HUES64 (cell line): ENCODE data around the gene FURIN.
"Not testable (repeated sequence)": the region's sequence is repeated elsewhere in the genome, so short reads cannot be mapped to it uniquely, and the experiment has no call there.

ENCODE experiments used
- H3K27ac ChIP-seq: 2 replicates; pipeline ENCODE4 v1.7.0; 2013; ENCODE audit warnings: low read depth, low read length, inconsistent platforms
- H3K27me3 ChIP-seq: 2 replicates; pipeline ENCODE4 v1.6.1; 2013; ENCODE audit warnings: mild to moderate bottlenecking, low read length; ENCODE audit not compliant: insufficient read depth
- H3K36me3 ChIP-seq: 2 replicates; pipeline ENCODE4 v1.6.1; 2013; ENCODE audit warnings: mild to moderate bottlenecking, low read length; ENCODE audit not compliant: insufficient read depth
- H3K4me1 ChIP-seq: 2 replicates; pipeline ENCODE4 v1.6.1; 2013; ENCODE audit warnings: mild to moderate bottlenecking, low read length, moderate library complexity; ENCODE audit not compliant: insufficient read depth
- H3K4me3 ChIP-seq: 2 replicates; pipeline ENCODE4 v1.5.1; 2013; ENCODE audit warnings: mild to moderate bottlenecking, low read length, moderate library complexity
- H3K9ac ChIP-seq: 2 replicates; pipeline ENCODE4 v1.6.1; 2013; ENCODE audit warnings: mild to moderate bottlenecking, low read depth, low read length
- H3K9me3 ChIP-seq: 2 replicates; pipeline ENCODE4 v1.6.1; 2013; ENCODE audit warnings: low read depth, low read length; ENCODE audit not compliant: insufficient read depth
- WGBS: fragments of 150-250, 120-280 bp; methylation state at CpG from one replicate; pipeline ENCODE4 v1.1.7; 2013; ENCODE audit warnings: missing lambda C conversion rate; 5-methylcytosine and 5-hydroxymethylcytosine counted together

The FURIN gene

GRCh38 chr15:90895571-90896117 is 27.3 kb downstream of the FURIN start:
- no peak overlapping the region for H3K9ac ChIP-seq
- H3K27me3 ChIP-seq: no peaks in the 10 kb centered on the region
- H3K27ac ChIP-seq: no peak overlapping the region
- H3K4me1 ChIP-seq: no peaks in the 10 kb centered on the region
- peaks cover 14% of the 10 kb centered on the region; the same call in 1 of the 2 replicates for H3K36me3 ChIP-seq
- H3K9me3 ChIP-seq: no peaks in the 10 kb centered on the region
- H3K4me3 ChIP-seq: no peak overlapping the region
- 92% methylated on average over 10 of the region's 10 CpGs for WGBS

DNA sequence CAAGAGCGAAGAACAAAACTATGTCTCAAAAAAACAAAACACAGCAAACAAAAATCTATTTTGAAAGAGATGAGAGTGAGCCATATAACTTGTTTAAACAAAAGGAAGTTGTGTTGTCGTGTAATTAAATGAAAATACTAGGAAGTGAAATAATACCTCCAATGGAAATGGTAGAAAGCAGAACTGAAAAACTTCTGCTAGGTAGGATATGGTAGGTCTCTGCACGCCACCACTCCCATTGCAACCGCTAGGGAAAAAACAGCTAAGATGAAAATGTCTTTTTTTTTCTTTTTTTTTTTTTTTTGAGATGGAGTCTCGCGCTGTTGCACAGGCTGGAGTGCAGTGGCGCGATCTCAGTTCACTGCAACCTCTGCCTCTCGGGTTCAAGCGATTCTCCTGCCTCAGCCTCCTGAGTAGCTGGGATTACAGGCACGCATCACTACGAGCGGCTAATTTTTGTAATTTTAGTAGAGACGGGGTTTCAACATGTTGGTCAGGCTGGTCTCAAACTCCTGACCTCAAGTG is 28.8 kb downstream of the FURIN start:
- not testable (repeated sequence) for H3K9ac ChIP-seq, H3K9me3 ChIP-seq, H3K4me1 ChIP-seq, H3K27me3 ChIP-seq, H3K27ac ChIP-seq, H3K4me3 ChIP-seq
- 96% methylated on average over 13 of the region's 14 CpGs for WGBS
- H3K36me3 ChIP-seq: peaks cover 14% of the 10 kb centered on the region; the same call in 1 of the 2 replicates

DNA sequence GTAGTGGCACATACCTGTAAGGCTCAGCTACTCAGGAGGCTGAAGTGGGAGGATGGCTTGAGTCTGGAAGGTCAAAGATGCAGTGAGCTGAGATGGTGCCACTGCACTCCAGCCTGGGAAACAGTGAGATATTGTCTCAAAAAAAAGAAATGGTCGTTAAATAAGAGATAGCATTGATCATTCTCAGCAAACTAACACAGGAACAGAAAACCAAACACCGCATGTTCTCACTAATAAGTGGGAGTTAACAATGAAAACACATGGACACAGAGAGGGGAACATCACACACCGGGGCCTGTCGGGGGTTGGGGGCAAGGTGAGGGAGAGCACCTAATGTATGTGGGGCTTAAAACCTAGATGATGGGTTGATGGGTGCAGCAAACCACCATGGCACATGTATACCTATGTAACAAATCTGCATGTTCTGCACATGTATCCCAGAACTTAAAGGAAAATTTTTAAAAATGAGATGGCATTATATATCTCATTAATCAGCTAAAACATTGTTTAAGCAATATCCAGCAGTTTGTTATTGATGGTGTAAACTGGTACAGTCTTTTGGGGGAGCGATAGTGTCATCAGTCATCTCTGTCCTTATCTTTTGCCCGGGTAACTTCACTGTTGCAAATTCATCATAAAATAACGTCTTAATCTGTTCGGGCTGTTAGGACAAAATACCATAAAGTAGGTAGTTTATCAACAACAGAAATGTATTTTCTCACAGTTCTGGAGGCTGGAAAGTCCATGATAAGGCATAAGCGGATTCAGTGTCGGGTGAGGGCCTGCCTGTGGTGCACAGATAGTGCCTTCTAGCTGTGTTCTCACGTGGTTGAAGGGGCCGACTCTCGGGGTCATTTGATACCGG is 33.0 kb downstream of the FURIN start:
- no peak overlapping the region for H3K27ac ChIP-seq
- H3K9ac ChIP-seq: 0 out of 2 replicates have a peak overlapping the region, but pooled peaks have one; percentile 62
- peaks cover 29% of the 10 kb centered on the region for H3K27me3 ChIP-seq

GRCh38 chr15:90902040-90902839 is 33.9 kb downstream of the FURIN start:
- Histone ChIP-seq H3K9me3 (no peaks in the 10 kb centered on the region), H3K27ac (no peak overlapping the region; the same call in 1 of the 2 replicates), H3K4me3 (peak overlapping the region; percentile 84), H3K36me3 (peaks cover 14% of the 10 kb centered on the region; the same call in 1 of the 2 replicates), H3K27me3 (peaks cover 29% of the 10 kb centered on the region), H3K4me1 (peaks cover 12% of the 10 kb centered on the region; the same call in 1 of the 2 replicates), H3K9ac (peak overlapping the region; percentile 67)
- under 1% methylated on average over 71 of the region's 71 CpGs for whole genome bisulfite sequencing

More for the DNA sequence above, 33.0 kb downstream of the FURIN start:
- no peaks in the 10 kb centered on the region for H3K9me3 ChIP-seq
- H3K36me3 ChIP-seq: peaks cover 12% of the 10 kb centered on the region; the same call in 1 of the 2 replicates
- WGBS: 67% methylated on average over 13 of the region's 14 CpGs
- H3K4me3 ChIP-seq: peak overlapping the region; percentile 84
- peaks cover 12% of the 10 kb centered on the region; the same call in 1 of the 2 replicates for H3K4me1 ChIP-seq

DNA sequence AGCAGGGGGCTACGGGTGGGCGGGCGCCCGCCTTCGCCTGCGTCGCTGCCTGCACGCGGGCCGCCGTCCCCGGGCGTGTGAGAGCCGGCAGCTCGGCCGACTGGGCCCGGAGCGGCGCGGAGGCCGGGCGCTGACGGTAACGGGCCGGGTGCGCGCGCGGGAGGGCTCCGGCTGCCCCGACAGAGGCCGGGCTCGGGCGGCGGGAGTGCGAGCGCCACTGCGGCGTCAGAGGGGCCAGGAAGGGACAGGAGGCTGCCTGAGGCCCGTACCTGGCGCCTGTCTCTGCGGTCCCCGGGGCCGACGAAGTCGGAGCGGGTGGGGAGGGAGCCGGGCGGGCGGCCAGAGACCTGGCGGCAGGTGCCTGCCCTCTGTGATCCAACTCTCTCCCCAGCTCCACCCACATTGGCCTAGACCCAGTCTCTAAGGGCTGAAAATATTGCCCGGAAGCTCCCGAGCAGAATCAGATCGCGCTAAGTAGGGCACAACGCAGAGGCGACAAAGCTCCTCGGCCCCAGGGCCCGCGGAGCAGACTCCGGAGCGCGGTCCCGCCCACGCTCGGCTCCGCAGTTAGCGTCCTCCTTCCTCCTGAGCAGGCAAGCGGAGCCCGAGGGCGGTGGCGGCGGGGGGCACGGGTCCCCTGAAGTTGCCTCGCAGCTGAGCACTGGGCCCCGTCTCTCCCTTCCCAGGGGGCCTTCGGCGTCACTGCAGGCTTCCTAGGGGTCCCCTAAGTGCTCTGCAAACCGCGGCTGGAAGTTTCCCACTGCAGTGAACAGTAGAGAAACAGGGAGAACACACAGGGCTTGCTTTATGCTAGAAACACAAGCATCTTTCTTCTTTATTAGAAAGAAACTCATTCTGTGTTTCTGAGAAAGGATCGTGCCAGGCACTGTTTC is 34.7 kb downstream of the FURIN start, which contains the start of gene MAN2A2:
MAN2A2 (plus strand) TSS at position 463 of the 893 bp plus-strand sequence. CDS start 906 bp downstream, outside the sequence.
- H3K4me3 ChIP-seq: peak within 1 kb of the TSS; percentile 84
- H3K4me1 ChIP-seq: peaks cover 12% of the 10 kb centered on the region; the same call in 1 of the 2 replicates
- no peaks in the 10 kb centered on the region for H3K9me3 ChIP-seq
- H3K36me3 ChIP-seq: peaks cover 20% of the 10 kb centered on the region; the same call in 1 of the 2 replicates
- no peak within 1 kb of the TSS; the same call in 1 of the 2 replicates for H3K27ac ChIP-seq
- H3K9ac ChIP-seq: peak within 1 kb of the TSS; percentile 67
- under 1% methylated on average over 81 of the region's 81 CpGs for WGBS
- peaks cover 29% of the 10 kb centered on the region for H3K27me3 ChIP-seq

DNA sequence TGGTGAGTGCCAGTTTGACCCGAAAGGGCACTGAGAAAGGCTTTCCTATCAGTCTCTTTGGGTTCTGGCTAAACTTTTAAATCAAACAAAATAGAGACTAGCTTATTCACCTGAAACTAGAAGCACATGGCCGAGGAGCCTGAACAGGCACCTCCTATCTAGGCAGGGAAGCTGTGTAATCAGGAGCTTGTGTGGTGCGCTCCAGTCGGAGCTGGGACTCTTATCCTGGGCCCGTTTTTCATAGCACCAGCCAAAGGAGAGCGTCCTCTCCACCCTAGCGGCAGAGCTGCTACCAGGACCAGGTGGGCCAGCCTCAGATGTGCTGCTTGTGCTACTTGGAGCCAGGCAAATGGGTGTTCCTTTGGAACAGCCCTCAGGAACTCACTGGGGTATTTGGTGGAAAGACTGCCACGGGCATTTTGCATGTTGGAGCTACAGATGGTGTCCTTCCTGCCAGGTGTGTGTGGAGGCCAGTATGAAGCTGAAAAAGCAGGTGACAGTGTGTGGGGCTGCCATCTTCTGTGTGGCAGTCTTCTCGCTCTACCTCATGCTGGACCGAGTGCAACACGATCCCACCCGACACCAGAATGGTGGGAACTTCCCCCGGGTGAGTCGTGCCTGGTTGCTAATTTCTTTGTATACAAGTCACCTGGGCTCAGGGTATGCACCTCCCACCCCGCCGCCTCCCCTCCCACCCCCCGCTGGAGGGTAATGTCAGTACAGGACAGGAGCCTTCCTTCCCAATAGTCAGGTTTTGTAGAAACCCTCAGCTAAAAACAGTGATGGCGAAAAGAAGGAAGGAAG is 35.5 kb downstream of the FURIN start:
- H3K4me3 ChIP-seq: peak overlapping the region; percentile 84
- 28% methylated on average over 15 of the region's 18 CpGs for WGBS

DNA sequence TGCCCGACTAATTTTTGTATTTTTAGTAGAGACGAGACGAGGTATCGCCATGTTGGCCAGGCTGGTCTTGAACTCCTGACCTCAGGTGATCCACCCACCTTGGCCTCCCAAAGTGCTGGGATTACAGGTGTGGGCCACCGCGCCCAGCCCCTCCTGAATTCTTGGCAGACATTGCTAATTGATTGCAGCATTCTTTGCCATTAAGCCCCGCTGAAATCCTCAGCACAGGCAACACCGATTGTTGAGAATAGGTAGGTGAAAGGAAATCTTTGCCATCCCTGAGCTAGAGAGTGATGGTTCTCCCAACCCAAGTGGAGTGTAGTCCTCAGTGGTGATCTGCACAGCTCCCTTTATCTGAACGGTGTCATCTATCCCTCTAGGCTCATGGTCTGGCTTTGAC is 36.4 kb downstream of the FURIN start:
- H3K9me3 ChIP-seq: no peaks in the 10 kb centered on the region
- H3K36me3 ChIP-seq: peaks cover 20% of the 10 kb centered on the region; the same call in 1 of the 2 replicates
- H3K9ac ChIP-seq: no peak overlapping the region
- WGBS: 92% methylated on average over 9 of the region's 9 CpGs
- H3K27me3 ChIP-seq: peaks cover 29% of the 10 kb centered on the region
- no peak overlapping the region for H3K4me3 ChIP-seq
- H3K27ac ChIP-seq: no peak overlapping the region
- H3K4me1 ChIP-seq: peaks cover 12% of the 10 kb centered on the region; the same call in 1 of the 2 replicates

More for the DNA sequence above, 35.5 kb downstream of the FURIN start:
- Histone ChIP-seq H3K4me1 (peaks cover 12% of the 10 kb centered on the region; the same call in 1 of the 2 replicates), H3K27me3 (peaks cover 29% of the 10 kb centered on the region), H3K36me3 (peaks cover 20% of the 10 kb centered on the region; the same call in 1 of the 2 replicates), H3K27ac (no peak overlapping the region), H3K9me3 (no peaks in the 10 kb centered on the region), H3K9ac (peak overlapping the region; percentile 67; the same call in 1 of the 2 replicates)

DNA sequence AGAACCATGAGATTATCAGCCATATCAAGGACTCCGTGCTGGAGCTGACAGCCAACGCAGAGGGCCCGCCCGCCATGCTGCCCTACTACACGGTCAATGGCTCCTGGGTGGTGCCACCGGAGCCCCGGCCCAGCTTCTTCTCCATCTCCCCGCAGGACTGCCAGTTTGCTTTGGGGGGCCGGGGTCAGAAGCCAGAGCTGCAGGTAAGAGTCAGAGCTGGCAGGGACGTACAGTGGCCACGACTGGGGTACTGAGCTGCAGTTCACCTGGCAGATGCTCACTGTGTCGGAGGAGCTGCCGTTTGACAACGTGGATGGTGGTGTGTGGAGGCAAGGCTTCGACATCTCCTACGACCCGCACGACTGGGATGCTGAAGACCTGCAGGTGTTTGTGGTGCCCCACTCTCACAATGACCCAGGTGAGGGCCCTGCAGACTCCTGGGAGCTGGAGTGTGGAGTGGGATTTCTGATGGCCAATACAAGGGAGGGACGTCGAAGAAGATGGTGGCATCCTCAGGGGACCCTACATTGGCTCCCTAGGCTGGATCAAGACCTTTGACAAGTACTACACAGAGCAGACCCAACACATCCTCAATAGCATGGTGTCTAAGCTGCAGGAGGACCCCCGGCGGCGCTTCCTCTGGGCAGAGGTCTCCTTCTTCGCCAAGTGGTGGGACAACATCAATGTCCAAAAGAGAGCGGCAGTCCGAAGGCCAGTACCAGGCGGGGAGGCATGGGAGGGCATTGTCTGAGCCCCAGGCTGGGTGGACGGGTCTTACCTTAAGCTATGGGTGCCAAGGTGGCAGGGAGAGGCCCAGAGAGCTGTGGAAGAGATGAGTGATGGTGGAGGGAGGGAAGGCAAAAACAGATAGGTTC is 37.2 kb downstream of the FURIN start:
- no peak overlapping the region for H3K27ac ChIP-seq
- H3K9me3 ChIP-seq: no peaks in the 10 kb centered on the region
- H3K4me1 ChIP-seq: peaks cover 12% of the 10 kb centered on the region; the same call in 1 of the 2 replicates
- peaks cover 29% of the 10 kb centered on the region for H3K27me3 ChIP-seq
- peaks cover 20% of the 10 kb centered on the region; the same call in 1 of the 2 replicates for H3K36me3 ChIP-seq
- no peak overlapping the region for H3K9ac ChIP-seq
- 94% methylated on average over 28 of the region's 28 CpGs for WGBS
- H3K4me3 ChIP-seq: no peak overlapping the region
